Activated CD8-positive, alpha-beta memory T cell treated with anti-CD3 and anti-CD28 coated beads for 24 hours (primary cell): ENCODE data around the gene ABO.
"Not testable (repeated sequence)": the region's sequence is repeated elsewhere in the genome, so short reads cannot be mapped to it uniquely, and the experiment has no call there.

Experiments
- DNase-seq: peaks from one replicate; pipeline ENCODE4 v3.0.0-alpha.2; 2020

ABO gene

GRCh38 chr9:133261753-133262120, 13.3 kb downstream of the ABO start:
- no peak for DNase-seq

- no peak for DNase-seq
These were observed 13.8 kb downstream of the ABO start for GRCh38 chr9:133261103-133261752.

GRCh38 chr9:133260334-133261102, 14.5 kb downstream of the ABO start:
- DNase-seq, result no peak

GRCh38 chr9:133258061-133259015, 16.7 kb downstream of the ABO start:
- DNase-seq, result no peak

GRCh38 chr9:133257465-133257956, 17.5 kb downstream of the ABO start:
- DNase-seq, result peak; percentile 33

GRCh38 chr9:133256686-133257091, 18.3 kb downstream of the ABO start:
- peak; percentile 45 for DNase-seq

- DNase-seq, result no peak
These were observed 18.9 kb downstream of the ABO start for GRCh38 chr9:133256136-133256461.

GRCh38 chr9:133255371-133256135, 19.4 kb downstream of the ABO start:
- no peak for DNase-seq

GRCh38 chr9:133254471-133254870, 20.5 kb downstream of the ABO start:
- DNase-seq, result no peak

- no peak for DNase-seq
These were observed 21.7 kb downstream of the ABO start for GRCh38 chr9:133253268-133253667.

GRCh38 chr9:133252301-133253020, 22.5 kb downstream of the ABO start:
- no peak for DNase-seq

- DNase-seq, result no peak
These were observed 23.2 kb downstream of the ABO start for GRCh38 chr9:133251773-133252172.

- not testable (repeated sequence) for DNase-seq
These were observed 23.8 kb downstream of the ABO start for GRCh38 chr9:133251221-133251620.

GRCh38 chr9:133250741-133251170, 24.2 kb downstream of the ABO start:
- no peak for DNase-seq

- DNase-seq, result no peak
These were observed 25.7 kb downstream of the ABO start for GRCh38 chr9:133249337-133249736.

GRCh38 chr9:133248726-133249295, 26.2 kb downstream of the ABO start:
- DNase-seq, result no peak

GRCh38 chr9:133247632-133248031, 27.4 kb downstream of the ABO start:
- DNase-seq, result no peak

- peak; percentile 40 for DNase-seq
These were observed 28.0 kb downstream of the ABO start for GRCh38 chr9:133246991-133247390.

GRCh38 chr9:133246562-133246961, 28.4 kb downstream of the ABO start:
- peak; percentile 24 for DNase-seq

- DNase-seq, result no peak
These were observed 32.0 kb downstream of the ABO start for GRCh38 chr9:133242991-133243390.

- DNase-seq, result no peak
These were observed 32.8 kb downstream of the ABO start for GRCh38 chr9:133242241-133242640.
